Measurements from ENCODE around the gene LRCOL1. TPM values are rescaled to one million over a fixed set of nuclear protein-coding genes. Genes with fewer than 3 reads are reported as not detected.

LRCOL1 gene
- total and polyA plus RNA-seq, 12 donors = 0.22 to 1.4 (median 1.2) TPM; not detected in 5

DNA sequence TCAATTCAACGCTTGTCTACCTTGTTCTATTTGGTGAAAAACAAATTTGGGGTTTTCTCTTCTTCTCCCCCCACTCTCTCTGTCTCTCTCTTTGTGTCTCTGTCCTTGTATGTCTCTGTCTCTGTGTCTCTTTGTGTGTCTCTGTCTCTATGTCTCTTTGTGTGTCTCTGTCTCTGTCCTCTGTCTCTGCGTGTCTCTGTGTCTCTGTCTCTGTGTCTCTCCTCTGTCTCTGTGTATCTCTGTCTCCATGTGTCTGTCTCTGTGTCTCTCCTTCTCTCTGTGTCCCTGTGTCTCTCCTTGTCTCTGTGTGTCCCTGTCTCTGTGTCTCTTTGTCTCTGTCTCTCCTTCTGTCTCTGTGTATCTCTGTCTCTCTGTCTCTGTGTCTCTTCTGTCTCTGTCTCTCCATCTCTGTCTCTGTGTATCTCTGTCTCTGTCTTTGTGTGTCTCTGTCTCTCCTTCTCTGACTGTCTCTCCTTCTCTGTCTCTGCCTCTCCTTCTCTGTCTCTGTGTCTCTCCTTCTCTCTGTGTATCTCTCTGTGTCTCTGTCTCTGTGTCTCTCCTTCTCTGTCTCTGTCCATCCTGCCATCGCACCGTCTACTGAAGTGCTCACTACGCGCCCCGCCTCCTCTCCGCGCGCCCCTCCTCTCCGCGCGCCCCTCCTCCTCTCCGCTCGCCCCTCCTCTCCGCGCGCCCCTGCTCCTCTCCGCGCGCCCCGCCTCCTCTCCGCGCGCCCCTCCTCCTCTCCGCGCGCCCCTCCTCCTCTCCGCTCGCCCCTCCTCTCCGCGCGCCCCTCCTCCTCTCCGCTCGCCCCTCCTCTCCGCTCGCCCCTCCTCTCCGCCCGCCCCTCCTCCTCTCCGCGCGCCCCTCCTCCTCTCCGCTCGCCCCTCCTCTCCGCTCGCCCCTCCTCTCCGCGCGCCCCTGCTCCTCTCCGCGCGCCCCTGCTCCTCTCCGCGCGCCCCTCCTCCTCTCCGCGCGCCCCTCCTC lies 12.8 kb downstream of the LRCOL1 start:
- H3K9me3 ChIP-seq (replicated peaks in 1 of 3) = no peaks in the 10 kb centered on the region
- DNase-seq = peak in 1 of 7 donors; percentile 34
- WGBS, 4 donors = 3 to 8% (median 6%) methylated on average over 14 to 53 of the region's 58 CpGs
- peaks cover 4% of the 10 kb centered on the region for H3K27me3 ChIP-seq
- no peaks in the 10 kb centered on the region for H3K36me3 ChIP-seq (replicated peaks in 1 of 2)
- no peak for TF ChIP-seq CTCF (IDR thresholded peaks at IDR 0.05)
- no peak for TF ChIP-seq POLR2A (IDR thresholded peaks at IDR 0.05)
- H3K4me3 ChIP-seq = no peak overlapping the region
- intact Hi-C loops (cut with DNase I) = no loop called here
- peaks cover 0 to 11% of the 10 kb centered on the region in 2 donors for H3K4me1 ChIP-seq (replicated peaks in 1 of 2)
- no peak overlapping the region for H3K27ac ChIP-seq

- H3K27ac ChIP-seq = no peak overlapping the region
- H3K9me3 ChIP-seq (replicated peaks in 1 of 3) = no peaks in the 10 kb centered on the region
- no peaks in the 10 kb centered on the region for H3K36me3 ChIP-seq (replicated peaks in 1 of 2)
- intact Hi-C loops (cut with DNase I) = no loop called here
- peak in 5 of 7 donors; percentile 38 to 72 (median 55) for DNase-seq
- H3K27me3 ChIP-seq = peaks cover 2% of the 10 kb centered on the region
- 43 to 60% (median 57%) methylated on average over 4 to 18 of the region's 18 CpGs for WGBS, 4 donors
- H3K4me1 ChIP-seq (replicated peaks in 1 of 2) = peaks cover 0 to 10% of the 10 kb centered on the region in 2 donors
- H3K4me3 ChIP-seq = no peak overlapping the region
- TF ChIP-seq CTCF (IDR thresholded peaks at IDR 0.05) (no peak), POLR2A (IDR thresholded peaks at IDR 0.05) (no peak)
Observed at GRCh38 chr12:132596016-132596415, 14.4 kb downstream of the LRCOL1 start.

DNA sequence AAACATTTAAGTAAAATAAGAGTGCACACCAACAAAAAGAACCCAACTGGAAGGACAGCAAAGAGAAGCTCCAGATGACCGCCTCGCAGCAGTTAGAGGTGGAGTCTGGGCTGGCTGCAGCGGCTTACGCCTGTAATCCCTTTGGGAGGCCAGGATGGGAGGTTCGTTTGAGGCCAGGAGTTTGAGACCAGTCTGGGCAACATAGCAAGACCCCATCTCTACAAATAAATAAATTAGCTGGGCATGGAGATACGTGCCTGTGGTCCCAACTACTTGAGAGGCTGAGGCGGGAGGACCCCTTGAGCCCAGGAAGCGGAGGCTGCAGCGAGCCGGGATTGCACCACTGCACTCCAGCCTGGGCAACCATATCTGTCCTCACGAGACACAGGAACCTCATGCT lies 15.2 kb downstream of the LRCOL1 start:
- 74 to 79% (median 76%) methylated on average over 10 to 11 of the region's 11 CpGs for WGBS, 4 donors
- Histone ChIP-seq H3K36me3 (replicated peaks in 1 of 2) (no peaks in the 10 kb centered on the region), H3K9me3 (replicated peaks in 1 of 3) (no peaks in the 10 kb centered on the region), H3K27ac (no peak overlapping the region), H3K4me1 (replicated peaks in 1 of 2) (peaks cover 0 to 5% of the 10 kb centered on the region in 2 donors), H3K4me3 (no peak overlapping the region), H3K27me3 (no peaks in the 10 kb centered on the region)
- intact Hi-C loops (cut with DNase I) = no loop called here
- DNase-seq = no peak
- no peak for TF ChIP-seq CTCF (IDR thresholded peaks at IDR 0.05)
- no peak for TF ChIP-seq POLR2A (IDR thresholded peaks at IDR 0.05)

- Histone ChIP-seq H3K27me3 (no peaks in the 10 kb centered on the region), H3K9me3 (replicated peaks in 1 of 3) (no peaks in the 10 kb centered on the region), H3K4me3 (no peak overlapping the region), H3K4me1 (replicated peaks in 1 of 2) (peaks cover 0 to 5% of the 10 kb centered on the region in 2 donors), H3K27ac (no peak overlapping the region), H3K36me3 (replicated peaks in 1 of 2) (no peaks in the 10 kb centered on the region)
- WGBS, 4 donors = 16 to 24% (median 19%) methylated on average over 11 of the region's 11 CpGs
- peak; percentile 83 to 98 (median 93) for DNase-seq
- intact Hi-C loops (cut with DNase I) = no loop called here
- TF ChIP-seq CTCF (IDR thresholded peaks at IDR 0.05) (no peak), POLR2A (IDR thresholded peaks at IDR 0.05) (peak in 1 of 2 donors; percentile 26)
Observed at GRCh38 chr12:132593938-132594358, 16.4 kb downstream of the LRCOL1 start.

Measured in adrenal gland (tissue), 12 donors.